Mesenteric fat pad (tissue), 1 donor: ENCODE results near the gene CLRN2. TPM values are rescaled to one million over a fixed set of nuclear protein-coding genes. Genes with fewer than 3 reads are reported as not detected.
"Not testable (repeated sequence)": the region's sequence is repeated elsewhere in the genome, so short reads cannot be mapped to it uniquely, and the experiment has no call there.

Experiments used
- DNase-seq: peaks from one replicate; pipeline ENCODE4 v3.0.0-alpha.2; 2020; ENCODE audit warnings: low spot score
- total RNA-seq: library from RNA; stranded (reverse); fragmentation: NEBNext Ultra II Directional; extraction: Animal tissue kit (Norgen Biotek cat#: 25700); gene quantifications from one replicate; pipeline ENCODE4 v1.2.1, GENCODE V29; 2021
- donor health status: DM: yes; HTN: yes; CAD: no.

Gene CLRN2
- total RNA-seq, 1 donor from 2014 or later = not detected

DNA sequence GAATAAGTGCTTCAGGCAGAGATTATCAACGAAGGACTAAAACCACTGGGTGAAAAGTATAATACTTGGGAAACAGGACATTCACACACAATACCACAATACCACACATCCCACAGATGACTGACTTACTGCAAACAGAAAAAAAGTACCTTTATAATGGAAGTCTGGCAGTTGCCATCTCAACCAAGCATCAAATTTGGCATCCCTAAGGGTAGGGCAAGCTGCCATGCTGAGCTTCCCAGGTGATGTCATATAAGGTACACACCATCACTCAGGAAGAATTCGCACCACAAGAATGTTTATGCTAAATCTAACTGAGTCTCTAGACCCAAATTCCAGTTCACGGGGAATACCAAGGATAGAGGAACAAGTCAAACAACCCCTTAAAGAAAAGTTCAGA lies 12.2 kb upstream of the CLRN2 start:
- DNase-seq = no peak

DNA sequence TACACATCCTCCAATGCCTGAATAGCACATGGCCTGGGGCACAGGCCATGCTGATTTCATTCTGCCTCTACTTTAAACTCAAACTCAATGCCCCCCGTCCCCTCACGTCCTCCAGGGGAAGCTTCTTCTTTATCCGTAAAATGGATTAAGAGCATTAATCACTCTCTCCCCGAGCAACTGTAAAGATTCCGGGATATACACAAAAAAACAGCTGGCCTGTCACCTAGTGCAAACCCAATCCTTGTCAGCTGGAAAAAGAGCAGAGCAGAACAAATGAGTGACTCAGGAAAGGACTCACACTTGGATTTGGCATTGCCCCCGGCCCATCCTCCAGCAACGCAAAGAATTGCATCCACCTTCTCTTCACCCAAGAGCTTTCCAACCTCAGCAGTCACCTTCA lies 10.9 kb upstream of the CLRN2 start:
- DNase-seq = no peak

- no peak for DNase-seq
These were observed 4.4 kb upstream of the CLRN2 start for GRCh38 chr4:17510582-17510981.

- no peak for DNase-seq
These were observed 3.9 kb upstream of the CLRN2 start for GRCh38 chr4:17511051-17511450.

DNA sequence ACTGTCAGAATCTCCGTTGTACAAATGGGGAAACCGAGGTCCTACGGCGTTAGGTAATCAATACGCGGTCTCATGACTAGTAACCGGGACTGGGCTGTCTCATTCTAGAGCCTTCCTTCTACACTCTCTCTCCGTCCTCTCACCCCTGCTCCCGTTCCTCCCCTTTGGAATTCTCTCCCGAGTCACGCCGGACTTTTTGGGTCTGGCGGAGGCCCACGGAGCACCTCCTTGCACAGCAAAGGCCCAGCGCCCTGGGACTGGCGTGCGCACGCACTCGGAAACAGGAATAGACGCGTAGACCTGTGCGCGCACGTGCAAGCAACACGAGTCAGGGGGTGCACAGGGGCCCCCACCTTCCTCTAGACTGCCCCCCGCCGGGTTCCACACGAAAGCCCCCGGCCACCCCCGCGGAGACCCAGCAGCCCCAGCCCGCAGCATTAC lies 3.4 kb upstream of the CLRN2 start:
- peak; percentile 90 for DNase-seq

DNA sequence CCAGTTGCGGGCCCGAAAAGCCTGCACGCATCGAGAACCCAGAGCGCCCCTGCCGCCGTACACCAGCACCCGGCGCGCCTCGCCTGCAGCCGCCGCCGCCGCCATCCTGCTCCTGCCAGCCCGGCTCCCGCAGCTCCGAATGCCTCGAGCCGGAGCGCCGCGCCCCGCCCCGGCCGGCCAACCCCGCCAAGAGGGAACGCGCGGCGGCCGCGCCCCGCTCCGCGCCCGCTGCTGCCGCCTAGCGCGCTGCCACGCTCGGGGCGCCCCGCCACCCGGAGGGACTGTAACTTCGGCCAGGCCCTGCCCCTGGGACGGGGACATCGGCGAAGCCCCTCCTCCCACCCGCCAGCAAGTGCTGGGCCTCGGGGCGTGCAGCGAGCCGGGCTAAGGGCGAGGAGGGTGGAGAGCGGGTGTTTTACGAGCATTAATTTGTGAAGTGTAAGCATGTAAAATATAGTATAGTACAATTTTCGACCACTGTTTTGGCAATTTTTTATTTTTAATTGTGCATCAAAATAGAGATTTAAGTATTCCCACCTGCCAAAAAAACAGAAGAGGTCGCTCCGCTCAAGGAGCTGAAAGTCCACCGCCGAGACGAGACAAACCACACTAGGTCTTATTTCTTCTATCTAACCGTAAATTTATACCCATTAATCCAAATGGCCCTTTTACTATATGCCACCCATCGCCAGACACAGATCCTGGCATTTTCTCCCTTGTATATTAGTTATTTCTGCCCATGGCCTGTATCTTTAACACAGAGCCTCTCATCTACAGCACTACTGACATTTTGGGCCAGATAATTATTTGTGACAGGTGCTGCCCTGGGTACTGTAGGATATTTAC lies 2.8 kb upstream of the CLRN2 start, which contains the start of gene QDPR:
Gene QDPR (minus strand): TSS at position 141 of the 846 bp plus-strand sequence. CDS start 36 bp downstream, at position 105.
- DNase-seq = peak; percentile 92

DNA sequence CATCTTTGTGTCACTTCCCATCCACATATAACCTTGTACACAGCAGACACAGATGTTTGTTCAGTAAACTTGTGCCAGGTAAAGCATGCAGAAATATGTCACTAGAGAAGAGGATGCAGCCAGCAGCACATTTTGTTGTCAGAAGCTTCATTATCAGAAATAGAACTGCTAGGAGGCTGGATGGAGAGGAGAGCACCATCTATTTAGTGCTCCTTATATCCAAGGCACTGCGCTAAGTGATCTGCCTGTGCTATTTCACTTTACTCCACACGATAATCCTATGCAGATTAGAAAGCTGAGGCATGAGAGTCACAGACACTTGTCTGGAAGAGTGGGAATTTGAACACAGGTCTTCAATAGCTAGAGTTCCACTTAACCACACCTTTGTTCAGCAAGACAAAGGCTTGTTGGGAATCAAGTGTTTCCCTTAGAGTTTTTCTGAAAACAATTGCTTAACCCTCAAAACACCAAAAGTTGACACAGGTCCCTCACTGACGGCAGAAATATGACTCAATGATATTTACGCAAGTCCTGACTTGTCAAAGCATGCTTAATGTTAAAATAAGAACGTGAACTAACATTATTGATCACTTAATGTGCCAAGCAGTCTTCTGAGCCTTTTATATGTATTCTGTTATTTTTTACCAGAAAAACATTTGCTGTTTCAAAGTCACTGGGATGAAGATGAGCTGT lies 1.8 kb upstream of the CLRN2 start:
- no peak for DNase-seq

DNA sequence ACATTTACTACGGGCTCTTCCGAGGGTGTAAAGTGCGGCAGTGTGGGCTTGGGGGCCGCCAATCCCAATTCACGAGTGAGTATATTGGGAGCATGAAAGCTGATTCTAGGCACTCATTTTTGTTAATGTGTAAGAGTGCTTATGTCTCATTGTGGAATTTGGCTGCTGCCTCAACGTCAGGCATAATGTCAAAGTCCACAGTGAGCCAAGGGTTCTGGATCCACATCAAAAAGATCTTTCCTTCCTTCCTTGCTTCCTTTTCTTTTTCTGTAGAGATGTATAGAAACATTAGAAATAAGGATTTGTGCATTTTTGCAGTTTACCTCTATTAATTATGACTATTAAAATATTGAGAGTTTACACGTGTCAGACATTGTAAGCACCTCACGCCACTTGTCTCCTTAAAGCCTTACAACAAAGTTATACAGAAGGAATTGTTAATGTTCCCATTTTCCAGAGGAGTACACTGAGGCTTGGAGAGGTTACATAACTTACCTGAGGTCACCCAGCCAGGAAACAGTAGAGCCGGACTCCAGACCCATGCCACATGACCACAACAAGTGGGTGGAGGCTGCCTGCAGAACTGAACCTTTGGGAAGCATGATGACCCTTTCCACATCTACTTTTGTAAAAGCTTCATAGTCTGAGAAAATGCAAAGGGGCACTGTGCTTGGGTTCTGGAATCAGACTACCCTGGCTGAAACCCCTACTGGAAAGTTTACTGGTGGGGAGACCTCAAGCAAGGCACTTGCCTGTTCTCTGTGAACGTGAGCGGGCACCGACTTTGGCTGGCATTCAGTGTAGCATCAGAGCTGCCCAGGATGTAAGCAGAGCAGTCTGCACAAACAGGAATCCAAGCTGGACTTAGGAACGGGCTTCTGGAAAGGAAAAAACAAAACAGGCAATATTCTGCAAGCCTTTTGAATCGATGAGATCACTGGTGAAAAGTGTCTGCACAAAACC lies 761 bp downstream of the CLRN2 start:
- no peak for DNase-seq

DNA sequence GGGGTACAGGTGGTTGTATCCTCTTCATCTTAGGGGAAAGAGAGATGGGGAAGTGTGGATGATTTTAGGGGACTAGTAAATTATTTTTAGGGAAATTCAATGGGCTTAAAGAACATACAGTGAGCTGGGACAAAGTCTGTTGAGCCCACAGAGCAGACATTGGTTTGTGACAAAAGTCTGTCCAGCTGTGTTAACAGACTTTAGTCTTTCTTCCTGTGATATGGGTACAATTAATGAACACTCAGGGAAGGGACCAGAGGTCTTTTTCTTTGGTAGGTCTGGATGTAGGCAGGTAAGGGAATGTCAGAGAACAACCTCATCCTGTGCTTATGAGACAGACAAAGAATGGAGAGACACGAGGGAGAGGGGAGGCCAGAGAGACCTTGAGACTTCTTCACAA lies 2.0 kb downstream of the CLRN2 start:
- no peak for DNase-seq

DNA sequence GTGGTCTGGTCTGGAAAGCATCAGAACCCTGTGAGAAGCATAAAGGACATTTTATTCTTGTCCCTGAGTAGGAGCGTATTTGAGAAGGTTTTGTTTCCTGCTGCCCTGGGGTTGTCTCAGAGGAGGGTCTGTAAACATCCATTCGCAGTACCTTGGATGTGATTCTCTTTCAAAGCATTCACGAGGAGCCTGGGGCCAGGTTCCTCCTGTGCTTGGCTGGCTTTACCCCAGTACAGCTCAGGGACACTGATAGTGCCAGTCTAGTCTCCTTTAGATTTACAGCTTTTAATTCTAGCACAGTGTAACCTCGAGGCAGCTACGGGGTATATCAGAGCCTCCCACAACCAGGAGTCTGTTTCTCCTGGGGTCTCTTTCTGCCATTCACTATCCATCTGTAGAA lies 2.7 kb downstream of the CLRN2 start:
- DNase-seq = no peak

- no peak for DNase-seq
These were observed 6.6 kb downstream of the CLRN2 start for GRCh38 chr4:17521595-17521994.

GRCh38 chr4:17523662-17524061 lies 8.7 kb downstream of the CLRN2 start:
- no peak for DNase-seq

DNA sequence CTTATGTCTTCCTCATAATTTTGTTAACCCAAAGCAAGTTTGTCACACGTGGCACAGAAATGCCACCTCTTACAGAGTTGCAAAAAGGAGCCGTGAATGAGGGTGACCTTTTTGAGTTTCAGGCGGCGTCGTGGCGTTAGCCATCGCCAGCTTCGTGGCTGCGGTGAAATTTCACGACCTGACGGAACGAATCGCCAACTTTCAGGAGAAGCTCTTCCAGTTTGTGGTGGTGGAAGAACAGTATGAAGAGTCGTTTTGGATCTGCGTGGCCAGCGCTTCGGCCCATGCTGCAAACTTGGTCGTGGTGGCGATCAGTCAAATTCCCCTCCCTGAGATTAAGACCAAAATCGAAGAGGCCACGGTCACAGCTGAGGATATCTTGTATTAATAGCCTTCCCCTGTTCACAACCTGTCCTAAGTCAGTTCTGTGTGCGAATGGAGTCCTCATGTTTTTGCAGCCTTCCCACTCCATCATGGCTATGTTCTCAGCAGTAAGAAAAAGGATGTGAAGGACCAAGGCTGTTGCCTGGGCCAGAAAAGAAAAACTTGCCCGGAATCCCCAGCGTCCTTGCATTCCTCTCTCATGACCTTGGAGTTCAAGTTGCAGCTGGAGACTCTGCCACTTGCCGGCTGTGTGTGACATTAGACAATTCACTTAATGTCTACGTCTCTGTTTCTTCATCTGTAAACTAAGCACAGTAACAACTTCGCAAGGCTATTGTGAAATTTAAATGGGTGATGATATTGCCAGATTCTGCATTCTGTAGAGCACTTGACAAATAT lies 11.9 kb downstream of the CLRN2 start:
- DNase-seq = no peak

GRCh38 chr4:17528551-17529165 lies 13.7 kb downstream of the CLRN2 start:
- DNase-seq = no peak

- no peak for DNase-seq
These were observed 16.7 kb downstream of the CLRN2 start for GRCh38 chr4:17531538-17532285.

GRCh38 chr4:17534705-17535104 lies 19.7 kb downstream of the CLRN2 start:
- no peak for DNase-seq

- no peak for DNase-seq
These were observed 20.3 kb downstream of the CLRN2 start for GRCh38 chr4:17535242-17535641.

GRCh38 chr4:17535906-17536305 lies 20.9 kb downstream of the CLRN2 start:
- no peak for DNase-seq

GRCh38 chr4:17537060-17537459 lies 22.1 kb downstream of the CLRN2 start:
- DNase-seq = not testable (repeated sequence)
